ENCODE results near the gene ATXN7L1. TPM values are rescaled to one million over a fixed set of nuclear protein-coding genes. Genes with fewer than 3 reads are reported as not detected.

Gene ATXN7L1
- total RNA-seq, 4 donors from 2014 or later = 8.0 to 14.1 (median 10.6) TPM

DNA sequence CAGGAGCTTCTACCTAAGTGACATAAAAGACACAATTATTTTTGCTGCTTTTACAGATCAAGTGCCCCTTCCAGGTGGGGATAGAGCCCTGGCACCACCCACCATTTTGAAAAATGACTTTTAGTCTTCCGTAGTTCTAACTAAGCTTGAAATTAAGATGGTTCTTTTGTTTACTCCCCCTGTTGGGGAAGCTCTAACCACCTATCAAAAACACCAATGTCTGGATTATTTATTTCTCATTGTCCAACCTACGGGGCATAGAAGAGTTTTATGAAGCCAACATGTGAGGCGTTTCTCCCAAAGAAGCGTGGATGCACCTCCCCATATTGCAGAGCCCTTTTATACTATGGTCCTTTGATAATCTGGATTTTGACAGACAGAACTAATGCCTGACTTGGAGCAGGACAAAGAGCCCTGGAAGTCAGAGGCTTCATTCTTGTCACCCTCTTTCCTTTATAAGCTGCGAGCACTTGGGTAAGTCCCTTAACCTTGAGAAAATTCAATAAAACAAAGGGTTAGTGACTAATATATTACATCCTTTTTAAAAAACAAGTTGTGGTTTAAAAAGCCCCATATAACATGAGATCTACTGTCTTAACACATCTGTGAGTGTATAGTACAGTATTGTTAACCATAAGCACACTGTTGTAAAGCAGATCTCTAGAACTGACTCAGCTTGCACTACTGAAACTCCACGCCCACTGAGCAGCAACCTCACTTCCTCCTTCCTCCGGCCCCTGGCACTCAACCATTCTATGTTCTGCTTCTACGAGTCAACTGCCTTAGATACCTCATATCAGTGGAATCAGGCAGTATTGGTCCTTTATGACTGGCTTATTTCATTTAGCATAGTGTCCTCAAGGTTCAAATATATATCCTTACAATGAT, 67.5 kb downstream of the ATXN7L1 start:
- peak overlapping the region; percentile 49 to 82 (median 56) for H3K27ac ChIP-seq
- intact Hi-C loops (cut with DNase I) = no loop called here

DNA sequence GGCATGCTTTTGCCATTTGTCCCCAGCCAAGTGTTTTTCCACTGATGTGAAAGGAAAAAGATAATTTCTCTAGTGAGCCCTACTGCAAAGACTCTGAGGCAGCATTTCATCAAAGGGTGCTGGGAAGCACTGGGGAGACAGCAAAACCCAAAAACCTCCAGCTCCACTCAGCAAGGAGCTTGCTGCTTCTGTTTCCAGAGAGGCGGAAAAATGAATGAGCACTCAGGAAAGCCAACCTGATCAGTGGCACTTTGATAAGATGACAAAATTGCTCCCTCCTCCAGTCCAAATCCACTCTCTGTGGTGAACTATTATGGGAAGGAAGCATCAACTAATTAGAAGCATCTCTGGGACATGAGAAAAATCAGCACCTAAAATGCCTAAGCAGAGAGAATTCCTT, 68.2 kb downstream of the ATXN7L1 start:
- peaks cover 20 to 69% (median 32%) of the 10 kb centered on the region in 3 donors for H3K4me1 ChIP-seq
- H3K9me3 ChIP-seq = no peaks in the 10 kb centered on the region
- no peak for DNase-seq
- TF ChIP-seq POLR2A (IDR thresholded peaks at IDR 0.05) = no peak
- no peaks in the 10 kb centered on the region for H3K36me3 ChIP-seq
- WGBS, 2 donors = 100% methylated on average over 1 of the region's 1 CpG
- peak overlapping the region in 2 of 4 donors; percentile 60 to 82 for H3K27ac ChIP-seq
- intact Hi-C loops (cut with DNase I) = no loop called here
- H3K4me3 ChIP-seq = no peak overlapping the region
- no peaks in the 10 kb centered on the region for H3K27me3 ChIP-seq

More for the DNA sequence above, 67.5 kb downstream of the ATXN7L1 start:
- WGBS, 2 donors = 42 to 50% methylated on average over 8 of the region's 8 CpGs
- Histone ChIP-seq H3K36me3 (no peaks in the 10 kb centered on the region), H3K9me3 (no peaks in the 10 kb centered on the region), H3K4me1 (peaks cover 20 to 61% (median 28%) of the 10 kb centered on the region in 3 donors), H3K4me3 (no peak overlapping the region), H3K27me3 (no peaks in the 10 kb centered on the region)
- TF ChIP-seq POLR2A (IDR thresholded peaks at IDR 0.05) = no peak
- no peak for DNase-seq

DNA sequence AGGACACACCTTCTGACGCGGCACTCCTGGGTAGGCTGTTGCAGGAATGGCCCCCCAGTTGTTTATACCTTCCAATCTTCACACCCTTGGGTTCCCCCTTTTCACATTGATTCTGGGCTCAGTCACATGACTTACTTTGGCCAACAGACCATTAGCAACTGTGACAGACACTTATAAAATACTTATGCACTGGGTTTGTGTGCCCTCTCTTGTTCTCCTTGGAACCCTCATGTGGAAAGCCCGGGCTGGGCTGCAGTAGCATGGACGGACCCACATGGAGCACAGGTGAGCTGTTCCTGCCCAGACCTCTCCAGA, 69.0 kb downstream of the ATXN7L1 start:
- no peaks in the 10 kb centered on the region for H3K9me3 ChIP-seq
- no peaks in the 10 kb centered on the region for H3K36me3 ChIP-seq
- no peak overlapping the region for H3K4me3 ChIP-seq
- H3K4me1 ChIP-seq = peaks cover 20 to 77% (median 40%) of the 10 kb centered on the region in 3 donors
- TF ChIP-seq, protein P1, sequence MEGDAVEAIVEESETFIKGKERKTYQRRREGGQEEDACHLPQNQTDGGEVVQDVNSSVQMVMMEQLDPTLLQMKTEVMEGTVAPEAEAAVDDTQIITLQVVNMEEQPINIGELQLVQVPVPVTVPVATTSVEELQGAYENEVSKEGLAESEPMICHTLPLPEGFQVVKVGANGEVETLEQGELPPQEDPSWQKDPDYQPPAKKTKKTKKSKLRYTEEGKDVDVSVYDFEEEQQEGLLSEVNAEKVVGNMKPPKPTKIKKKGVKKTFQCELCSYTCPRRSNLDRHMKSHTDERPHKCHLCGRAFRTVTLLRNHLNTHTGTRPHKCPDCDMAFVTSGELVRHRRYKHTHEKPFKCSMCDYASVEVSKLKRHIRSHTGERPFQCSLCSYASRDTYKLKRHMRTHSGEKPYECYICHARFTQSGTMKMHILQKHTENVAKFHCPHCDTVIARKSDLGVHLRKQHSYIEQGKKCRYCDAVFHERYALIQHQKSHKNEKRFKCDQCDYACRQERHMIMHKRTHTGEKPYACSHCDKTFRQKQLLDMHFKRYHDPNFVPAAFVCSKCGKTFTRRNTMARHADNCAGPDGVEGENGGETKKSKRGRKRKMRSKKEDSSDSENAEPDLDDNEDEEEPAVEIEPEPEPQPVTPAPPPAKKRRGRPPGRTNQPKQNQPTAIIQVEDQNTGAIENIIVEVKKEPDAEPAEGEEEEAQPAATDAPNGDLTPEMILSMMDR (IDR thresholded peaks at IDR 0.05) = no peak
- no peak for TF ChIP-seq POLR2A (IDR thresholded peaks at IDR 0.05)
- no peak overlapping the region for H3K27ac ChIP-seq
- intact Hi-C loops (cut with DNase I) = no loop called here
- no peak for DNase-seq
- WGBS, 2 donors = 78 to 97% methylated on average over 2 to 3 of the region's 4 CpGs
- H3K27me3 ChIP-seq = no peaks in the 10 kb centered on the region

DNA sequence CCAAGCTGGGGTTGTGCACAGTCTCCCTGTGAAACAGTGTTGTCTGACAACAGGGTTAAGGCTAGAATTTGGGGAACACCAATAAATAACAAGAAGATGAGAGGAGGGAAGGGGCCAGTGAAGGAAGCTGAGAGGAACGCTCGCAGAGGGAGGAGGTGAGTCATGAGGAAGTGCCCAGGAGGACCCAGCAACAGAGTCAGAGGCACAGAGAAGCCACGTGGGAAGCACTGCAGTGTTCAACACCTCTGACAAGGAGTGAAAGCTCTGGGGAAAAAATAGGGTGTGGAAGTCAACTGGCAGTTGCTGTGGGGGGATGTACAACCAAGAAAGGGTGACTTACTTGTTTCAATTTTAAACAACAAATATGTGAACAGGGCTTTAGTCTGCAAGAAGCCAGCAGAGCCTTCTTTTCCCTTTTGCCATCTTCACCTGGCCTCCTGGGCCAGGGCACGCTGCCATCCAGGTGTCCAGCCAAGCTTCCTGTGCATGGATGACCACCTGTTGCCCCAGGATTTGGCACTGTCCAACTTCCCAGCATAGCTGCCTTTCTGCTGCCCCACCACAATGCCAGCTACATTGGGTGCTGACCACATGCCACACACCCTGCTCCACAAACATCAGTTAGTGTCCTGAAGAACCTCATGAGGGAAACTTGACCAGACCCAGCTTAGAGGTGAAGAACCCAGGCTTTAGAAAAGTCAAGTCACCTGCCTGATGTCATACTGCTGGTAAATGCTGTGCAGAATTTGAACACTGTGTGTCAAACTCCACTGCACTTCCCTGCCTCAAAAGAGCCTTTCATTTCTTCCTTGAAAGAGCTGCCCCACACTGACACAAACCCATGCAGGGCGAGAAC, 69.6 kb downstream of the ATXN7L1 start:
- H3K36me3 ChIP-seq = no peaks in the 10 kb centered on the region
- H3K4me3 ChIP-seq = no peak overlapping the region
- no peaks in the 10 kb centered on the region for H3K27me3 ChIP-seq
- no peak for DNase-seq
- TF ChIP-seq, protein P1 (IDR thresholded peaks at IDR 0.05) = no peak
- no peak for TF ChIP-seq POLR2A (IDR thresholded peaks at IDR 0.05)
- WGBS, 2 donors = 44 to 46% methylated on average over 5 of the region's 5 CpGs
- intact Hi-C loops (cut with DNase I) = no loop called here
- H3K4me1 ChIP-seq = peaks cover 20 to 79% (median 40%) of the 10 kb centered on the region in 3 donors
- no peaks in the 10 kb centered on the region for H3K9me3 ChIP-seq
- H3K27ac ChIP-seq = peak overlapping the region in 1 of 4 donors; percentile 37

DNA sequence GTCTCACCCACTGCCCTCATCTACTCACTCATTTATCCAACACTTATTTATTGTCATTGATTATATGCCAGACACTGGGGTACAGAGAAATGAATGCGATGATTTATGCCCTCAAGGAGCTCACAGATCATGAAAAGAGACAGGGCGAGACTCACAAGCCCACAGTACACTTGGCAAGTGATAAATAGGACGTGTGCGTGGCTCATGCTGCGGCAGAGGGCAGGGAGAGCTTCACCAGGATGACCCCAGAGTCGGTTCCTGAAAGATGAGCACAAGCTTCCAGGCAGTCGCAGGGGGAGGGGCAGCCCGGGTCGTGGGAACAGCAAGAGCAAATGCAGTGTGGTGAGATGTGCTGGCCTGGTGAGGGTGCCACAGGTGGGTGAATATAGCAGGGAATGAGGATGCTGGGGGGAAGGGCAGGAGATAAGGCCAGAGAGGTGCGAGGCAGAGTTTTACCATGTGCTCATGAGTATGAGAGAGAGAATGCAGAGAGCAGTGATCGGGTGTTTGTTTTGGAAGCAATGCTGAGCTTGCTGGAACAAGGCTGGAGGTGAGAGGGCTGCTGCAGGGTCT, 70.9 kb downstream of the ATXN7L1 start:
- intact Hi-C loops (cut with DNase I) = no loop called here
- no peak for DNase-seq
- Histone ChIP-seq H3K4me1 (peaks cover 20 to 82% (median 40%) of the 10 kb centered on the region in 3 donors), H3K36me3 (no peaks in the 10 kb centered on the region), H3K27me3 (no peaks in the 10 kb centered on the region), H3K4me3 (no peak overlapping the region), H3K27ac (peak overlapping the region in 3 of 4 donors; percentile 2 to 43 (median 6)), H3K9me3 (no peaks in the 10 kb centered on the region)
- TF ChIP-seq, protein P1 (IDR thresholded peaks at IDR 0.05) = no peak
- no peak for TF ChIP-seq POLR2A (IDR thresholded peaks at IDR 0.05)
- 28 to 49% methylated on average over 11 of the region's 11 CpGs for WGBS, 2 donors

Measured in esophagus squamous epithelium (tissue), 5 donors.